Measurements from ENCODE around the gene ACTN2.

The ACTN2 gene

GRCh38 chr1:236720206-236720605 lies 33.9 kb downstream of the ACTN2 start:
- H3K4me3 ChIP-seq (ENCODE audit: low read length), result no peak overlapping the region
- TF ChIP-seq CTCF (IDR thresholded peaks at IDR 0.05; ENCODE audit: insufficient read depth, low read depth, low read length, missing control alignments), result no peak
- DNase-seq (ENCODE audit: low read depth), result no peak

- TF ChIP-seq CTCF (IDR thresholded peaks at IDR 0.05; ENCODE audit: insufficient read depth, low read depth, low read length, missing control alignments), result no peak
- DNase-seq (ENCODE audit: low read depth), result no peak
- H3K4me3 ChIP-seq (ENCODE audit: low read length), result no peak overlapping the region
Observed at GRCh38 chr1:236720611-236721010, 34.3 kb downstream of the ACTN2 start.

GRCh38 chr1:236724049-236724448 lies 37.8 kb downstream of the ACTN2 start:
- no peak for DNase-seq (ENCODE audit: low read depth)
- no peak overlapping the region for H3K4me3 ChIP-seq (ENCODE audit: low read length)
- no peak for TF ChIP-seq CTCF (IDR thresholded peaks at IDR 0.05; ENCODE audit: insufficient read depth, low read depth, low read length, missing control alignments)

GRCh38 chr1:236724506-236724905 lies 38.2 kb downstream of the ACTN2 start:
- DNase-seq (ENCODE audit: low read depth), result no peak
- H3K4me3 ChIP-seq (ENCODE audit: low read length), result no peak overlapping the region
- no peak for TF ChIP-seq CTCF (IDR thresholded peaks at IDR 0.05; ENCODE audit: insufficient read depth, low read depth, low read length, missing control alignments)

- DNase-seq (ENCODE audit: low read depth), result no peak
- TF ChIP-seq CTCF (IDR thresholded peaks at IDR 0.05; ENCODE audit: insufficient read depth, low read depth, low read length, missing control alignments), result no peak
Observed at GRCh38 chr1:236725668-236726067, 39.4 kb downstream of the ACTN2 start.

GRCh38 chr1:236727521-236727920 lies 41.2 kb downstream of the ACTN2 start:
- DNase-seq (ENCODE audit: low read depth), result no peak
- no peak for TF ChIP-seq CTCF (IDR thresholded peaks at IDR 0.05; ENCODE audit: insufficient read depth, low read depth, low read length, missing control alignments)
- H3K4me3 ChIP-seq (ENCODE audit: low read length), result no peak overlapping the region

More at GRCh38 chr1:236725668-236726067, 39.4 kb downstream of the ACTN2 start:
- no peak overlapping the region for H3K4me3 ChIP-seq (ENCODE audit: low read length)

- no peak overlapping the region for H3K4me3 ChIP-seq (ENCODE audit: low read length)
- TF ChIP-seq CTCF (IDR thresholded peaks at IDR 0.05; ENCODE audit: insufficient read depth, low read depth, low read length, missing control alignments), result no peak
- no peak for DNase-seq (ENCODE audit: low read depth)
Observed at GRCh38 chr1:236728752-236729151, 42.5 kb downstream of the ACTN2 start.

Measured in epithelial cell of esophagus (primary cell).